ENCODE results near the gene PARD3.
"Not testable (repeated sequence)": the region's sequence is repeated elsewhere in the genome, so short reads cannot be mapped to it uniquely, and the experiment has no call there.

PARD3 gene

GRCh38 chr10:34097682-34098081 is 717.4 kb downstream of the PARD3 start:
- no peak for DNase-seq (ENCODE audit: low spot score)

DNA sequence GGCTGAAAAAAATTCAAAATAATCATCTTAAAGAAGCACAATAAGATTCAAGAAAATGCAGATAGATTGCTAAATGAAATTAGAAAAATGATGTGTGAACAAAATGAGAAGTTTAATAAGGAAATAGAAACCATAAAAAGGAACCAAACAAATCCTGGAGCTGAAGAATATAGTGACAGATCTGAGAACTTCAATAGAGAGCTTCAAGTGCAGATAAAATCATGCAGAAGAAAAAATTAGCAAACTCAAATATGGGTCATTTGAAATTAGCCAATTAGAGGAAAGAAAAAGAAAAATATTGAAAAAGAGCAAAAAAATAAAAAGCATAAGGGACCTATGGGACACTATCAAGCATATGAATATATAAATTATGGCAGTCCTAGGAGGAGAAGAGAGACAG is 720.1 kb downstream of the PARD3 start:
- DNase-seq (ENCODE audit: low spot score) = no peak

DNA sequence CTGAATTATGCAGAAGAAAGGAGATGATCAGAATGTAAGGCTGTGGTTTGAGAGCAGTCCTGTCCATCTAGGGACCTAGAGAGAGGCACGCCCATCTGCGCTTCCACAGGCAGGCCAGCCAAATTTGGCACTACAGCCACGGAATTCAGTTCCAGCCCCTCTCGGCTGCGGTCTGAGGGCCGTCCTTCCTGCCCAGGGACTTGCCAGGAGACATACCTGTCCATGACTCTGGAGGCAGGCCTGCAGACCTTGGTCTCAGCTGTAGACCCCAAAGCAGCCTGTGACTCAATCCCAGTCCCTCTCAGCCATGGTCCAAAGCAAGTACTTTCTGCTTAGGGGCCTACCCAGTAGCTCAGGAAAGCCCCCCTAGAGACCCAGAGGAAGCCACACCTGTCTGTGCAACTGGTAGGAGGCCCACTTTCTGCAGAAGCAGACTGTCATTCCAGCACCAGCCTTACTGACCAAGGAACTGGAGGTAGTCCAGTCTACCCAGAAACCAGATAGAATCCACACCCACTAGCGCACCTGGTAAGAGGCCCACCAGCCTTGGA is 720.9 kb downstream of the PARD3 start:
- no peak for DNase-seq (ENCODE audit: low spot score)

GRCh38 chr10:34092891-34093290 is 722.2 kb downstream of the PARD3 start:
- DNase-seq (ENCODE audit: low spot score) = no peak

DNA sequence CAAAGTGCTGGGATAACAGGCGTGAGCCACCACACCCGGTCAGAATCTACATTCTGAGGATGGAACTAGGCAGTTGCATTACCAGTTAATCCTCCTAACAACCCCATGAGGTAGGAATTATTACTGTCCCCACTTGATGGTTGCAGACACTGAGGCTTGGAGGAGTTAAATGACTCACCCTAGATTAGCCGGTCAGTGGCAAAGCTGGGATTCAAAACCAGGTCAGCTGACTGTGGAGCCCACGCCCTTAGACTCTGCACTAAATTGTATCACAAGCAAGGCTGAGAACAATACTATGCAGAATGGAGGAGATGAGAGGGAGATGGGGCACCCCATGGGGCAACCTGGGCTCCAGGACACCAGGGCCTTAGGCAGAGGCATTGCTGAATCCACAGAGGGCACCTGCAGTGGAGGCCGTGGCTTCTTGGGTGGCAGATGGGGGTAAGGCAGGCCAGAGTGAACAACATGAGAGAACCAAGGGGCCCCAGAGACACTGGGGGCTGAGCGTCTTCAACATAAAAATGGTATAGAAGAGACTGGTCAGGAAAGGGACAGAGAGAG is 723.4 kb downstream of the PARD3 start:
- DNase-seq (ENCODE audit: low spot score) = no peak

GRCh38 chr10:34089253-34089652 is 725.8 kb downstream of the PARD3 start:
- no peak for DNase-seq (ENCODE audit: low spot score)

DNA sequence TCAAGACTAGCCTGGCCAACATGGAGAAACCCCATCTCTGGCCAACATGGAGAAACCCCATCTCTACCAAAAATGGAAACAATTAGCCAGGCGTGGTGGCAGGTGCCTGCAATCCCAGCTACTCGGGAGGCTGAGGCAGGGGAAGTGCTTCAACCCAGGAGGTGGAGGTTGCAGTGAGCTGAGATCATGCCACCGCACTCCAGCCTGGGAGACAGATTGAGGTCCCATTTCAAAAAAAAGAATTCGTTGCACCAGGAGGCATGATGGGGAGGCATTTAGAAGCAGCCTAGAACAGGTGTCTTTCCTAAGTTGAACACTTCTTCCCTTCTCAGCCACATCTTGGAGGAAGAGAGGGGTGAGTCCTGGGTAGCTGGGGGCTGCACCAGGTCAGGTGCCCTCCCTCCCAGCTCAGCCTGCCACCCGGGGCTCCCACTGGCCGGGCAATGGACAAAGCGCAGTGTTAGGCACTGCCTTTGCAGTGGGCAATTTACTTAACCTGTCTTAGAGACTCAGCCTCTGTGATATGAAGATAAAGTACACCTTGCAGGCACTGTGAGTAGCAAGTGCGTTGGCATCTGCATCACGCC is 726.8 kb downstream of the PARD3 start:
- DNase-seq (ENCODE audit: low spot score) = no peak

DNA sequence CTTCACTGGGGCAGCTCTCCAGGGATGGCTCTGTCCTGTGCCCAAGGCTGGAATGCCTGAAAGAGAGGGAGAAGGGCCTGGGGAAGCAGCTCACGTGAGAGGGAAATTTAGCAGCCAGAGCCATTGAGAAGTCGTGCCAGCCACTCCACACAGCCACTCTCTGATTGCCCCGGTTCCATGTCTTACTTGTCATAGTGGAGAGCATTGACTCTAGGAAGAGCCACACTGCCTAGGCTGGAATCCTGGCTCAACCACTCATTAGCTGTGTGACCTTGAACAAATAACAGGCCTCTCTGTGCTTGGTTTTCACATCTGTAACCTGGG is 728.0 kb downstream of the PARD3 start:
- no peak for DNase-seq (ENCODE audit: low spot score)

- no peak for DNase-seq (ENCODE audit: low spot score)
Measured at GRCh38 chr10:34083567-34083966, 731.5 kb downstream of the PARD3 start.

GRCh38 chr10:34081948-34082347 is 733.1 kb downstream of the PARD3 start:
- no peak for DNase-seq (ENCODE audit: low spot score)

DNA sequence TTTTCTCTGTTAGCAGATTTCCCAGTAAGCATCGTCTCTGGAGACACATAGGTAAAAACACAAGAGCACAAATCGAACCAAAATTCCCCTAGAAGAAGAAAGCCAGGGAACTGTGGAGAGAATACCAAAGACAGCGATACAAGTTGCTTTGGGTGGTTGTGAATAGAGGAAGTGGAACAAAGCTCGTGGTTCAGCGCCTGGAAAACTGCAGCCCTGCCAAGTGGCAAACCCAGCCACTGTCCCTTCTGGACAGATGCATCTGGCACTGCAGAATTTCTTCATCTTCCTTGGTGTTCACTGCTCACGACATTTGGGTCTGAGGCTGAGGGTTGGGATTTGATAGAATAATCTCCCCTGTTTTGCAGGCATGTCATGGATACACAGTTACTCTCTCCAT is 733.8 kb downstream of the PARD3 start:
- no peak for DNase-seq (ENCODE audit: low spot score)

DNA sequence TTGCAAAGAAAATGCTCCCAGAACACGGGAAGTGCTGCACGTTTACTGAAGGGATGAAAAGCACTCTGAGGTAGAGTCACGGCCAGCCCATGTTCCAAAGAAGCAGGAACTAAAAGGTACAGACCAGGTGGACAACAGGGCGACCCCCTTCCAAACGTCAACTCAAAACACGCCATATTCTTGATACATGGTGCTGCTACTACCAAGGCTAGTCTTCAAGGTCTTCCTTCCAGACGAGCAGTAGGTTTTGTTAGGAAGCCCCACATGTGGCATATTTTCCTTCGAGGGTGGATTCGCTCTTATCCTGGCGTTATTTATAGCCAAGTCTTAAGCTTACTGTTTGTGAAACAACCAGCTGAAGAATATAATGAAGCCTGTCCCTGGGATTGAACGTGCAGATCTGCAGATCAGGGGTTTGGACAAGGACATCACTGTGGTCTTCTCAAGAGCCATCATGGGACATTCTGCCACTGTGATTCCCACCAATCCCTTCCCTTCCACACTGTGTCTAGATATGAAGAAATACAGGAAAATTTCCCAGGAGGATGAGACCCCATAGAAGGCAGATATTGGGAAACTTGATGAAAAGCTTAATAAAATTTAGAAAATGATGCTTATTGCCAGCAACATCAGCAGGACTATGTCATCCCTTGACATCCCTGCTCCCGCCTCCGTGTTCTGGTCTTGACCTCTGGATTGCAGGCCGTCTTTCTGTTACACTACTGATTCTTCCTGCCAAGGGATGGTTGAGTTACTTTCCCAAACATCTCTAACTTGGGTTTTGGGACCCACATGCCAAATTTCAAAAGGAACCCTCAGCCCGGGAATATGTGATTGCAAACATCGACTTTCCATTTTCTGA is 734.4 kb downstream of the PARD3 start:
- no peak for DNase-seq (ENCODE audit: low spot score)

- DNase-seq (ENCODE audit: low spot score) = no peak
Measured at GRCh38 chr10:34079702-34080484, 735.2 kb downstream of the PARD3 start.

GRCh38 chr10:34078745-34079470 is 736.2 kb downstream of the PARD3 start:
- no peak for DNase-seq (ENCODE audit: low spot score)

GRCh38 chr10:34078017-34078744 is 736.9 kb downstream of the PARD3 start:
- DNase-seq (ENCODE audit: low spot score) = no peak

- no peak for DNase-seq (ENCODE audit: low spot score)
Measured at GRCh38 chr10:34076443-34076842, 738.7 kb downstream of the PARD3 start.

DNA sequence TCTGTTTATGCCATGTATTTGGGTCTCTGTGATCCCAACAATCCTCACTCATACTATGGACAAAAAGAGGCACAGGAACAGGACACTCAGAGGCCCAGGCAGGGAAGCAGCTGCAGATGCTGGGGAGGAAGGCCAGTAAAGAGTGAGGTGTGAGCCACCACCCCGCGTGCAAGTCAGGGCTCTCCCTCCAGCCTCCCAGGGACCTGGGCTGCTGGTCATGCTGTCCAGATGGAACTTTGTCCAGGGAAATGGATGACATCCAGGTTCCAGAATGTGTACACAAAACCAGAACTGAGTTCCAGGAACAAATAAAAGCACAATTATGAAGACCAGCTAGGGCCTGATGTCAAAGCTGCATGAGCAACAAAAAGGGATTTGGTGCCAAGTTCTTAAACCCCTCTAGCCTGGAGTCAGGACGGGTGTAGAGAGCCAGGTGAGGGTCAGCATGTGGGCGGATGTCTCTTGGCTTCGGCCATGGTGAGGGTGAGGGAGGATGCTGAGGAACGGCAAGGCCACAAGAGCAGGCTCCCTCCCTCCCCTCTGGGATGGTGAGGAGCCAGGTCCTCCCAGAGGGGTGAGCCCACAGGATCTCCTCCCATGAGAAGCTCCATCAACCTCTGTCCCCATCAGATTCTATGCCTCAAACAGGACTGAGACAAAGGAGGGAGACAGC is 739.7 kb downstream of the PARD3 start:
- no peak for DNase-seq (ENCODE audit: low spot score)

DNA sequence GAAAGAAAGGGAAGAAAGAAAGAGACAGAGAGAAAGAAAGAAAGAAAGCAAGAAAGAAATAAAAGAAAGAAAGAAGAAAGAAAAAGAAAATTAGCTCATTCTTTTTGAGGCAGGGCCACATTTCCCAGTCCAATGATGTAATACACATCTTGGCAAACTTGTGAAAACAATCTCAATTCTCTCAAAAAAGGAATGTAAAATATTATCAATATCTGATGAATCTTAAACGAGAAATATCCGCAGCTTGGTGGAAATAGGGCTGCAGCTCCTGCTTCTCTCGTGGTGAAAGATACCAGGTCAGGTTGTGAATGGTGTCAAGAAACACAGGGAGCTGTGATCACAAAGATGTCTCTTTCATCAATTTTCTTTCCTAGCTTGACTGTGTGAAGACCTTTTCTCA is 741.0 kb downstream of the PARD3 start:
- no peak for DNase-seq (ENCODE audit: low spot score)

- not testable (repeated sequence) for DNase-seq (ENCODE audit: low spot score)
Measured at GRCh38 chr10:34067741-34068140, 747.4 kb downstream of the PARD3 start.

DNA sequence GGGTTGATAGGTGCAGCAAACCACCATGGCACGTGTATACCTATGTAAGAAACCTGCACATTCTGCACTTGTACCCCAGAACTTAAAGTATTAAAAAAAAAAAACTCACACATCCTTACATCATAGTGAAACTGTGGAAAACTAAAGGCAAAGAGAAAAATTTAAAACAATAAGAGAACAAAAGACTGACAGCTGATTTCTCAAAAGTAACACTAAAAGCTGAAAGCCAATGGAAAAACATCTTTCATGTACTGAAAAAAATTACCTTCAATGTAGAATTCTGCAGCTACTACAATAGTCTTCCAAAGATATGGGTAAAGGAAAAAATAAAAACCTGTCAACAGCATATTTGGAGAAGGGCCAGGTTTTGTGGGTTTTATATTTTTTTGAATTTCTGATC is 751.5 kb downstream of the PARD3 start:
- no peak for DNase-seq (ENCODE audit: low spot score)

- DNase-seq (ENCODE audit: low spot score) = no peak
Measured at GRCh38 chr10:34061841-34062240, 753.3 kb downstream of the PARD3 start.

Measured in COLO829 (cell line).